IgD-negative memory B cell (primary cell): ENCODE data around the gene HBQ1. TPM values are rescaled to one million over a fixed set of nuclear protein-coding genes. Genes with fewer than 3 reads are reported as not detected.
"Not testable (repeated sequence)": the region's sequence is repeated elsewhere in the genome, so short reads cannot be mapped to it uniquely, and the experiment has no call there.

Experiments used
- H3K27ac Mint-ChIP-seq, 3 donors: one replicate each; pipeline ENCODE4 v1.8.0; 2020 to 2022; ENCODE audit warnings: mild to moderate bottlenecking in 3 of 3, mixed read lengths in 3 of 3, moderate library complexity in 1 of 3
- H3K27me3 Mint-ChIP-seq: one replicate; pipeline ENCODE4 v1.8.0; 2021; ENCODE audit warnings: mixed read lengths
- H3K36me3 Mint-ChIP-seq: one replicate; pipeline ENCODE4 v1.8.0; 2020; ENCODE audit warnings: mild to moderate bottlenecking, mixed read lengths
- H3K4me1 Mint-ChIP-seq, 3 donors: one replicate each; pipeline ENCODE4 v1.8.0; 2020 to 2022; ENCODE audit warnings: mixed read lengths in 3 of 3, mild to moderate bottlenecking in 1 of 3
- H3K4me3 Mint-ChIP-seq, 4 donors: one replicate each; pipeline ENCODE4 v1.8.0; 2020 to 2022; ENCODE audit warnings: mild to moderate bottlenecking in 4 of 4, mixed read lengths in 4 of 4, moderate library complexity in 3 of 4
- H3K9me3 Mint-ChIP-seq, 3 donors: one replicate each; pipeline ENCODE4 v1.8.0; 2020 to 2021; ENCODE audit warnings: mixed read lengths in 3 of 3, mild to moderate bottlenecking in 1 of 3
- polyA plus RNA-seq: library from polyadenylated mRNA; unstranded; fragments of 300-500 nt; fragmentation: Illumina TruSeq; gene quantifications from one replicate; pipeline ENCODE4 v1.2.3, GENCODE V29; 2021

Gene HBQ1
- polyA plus RNA-seq, 1 donor from 2014 or later = not detected

DNA sequence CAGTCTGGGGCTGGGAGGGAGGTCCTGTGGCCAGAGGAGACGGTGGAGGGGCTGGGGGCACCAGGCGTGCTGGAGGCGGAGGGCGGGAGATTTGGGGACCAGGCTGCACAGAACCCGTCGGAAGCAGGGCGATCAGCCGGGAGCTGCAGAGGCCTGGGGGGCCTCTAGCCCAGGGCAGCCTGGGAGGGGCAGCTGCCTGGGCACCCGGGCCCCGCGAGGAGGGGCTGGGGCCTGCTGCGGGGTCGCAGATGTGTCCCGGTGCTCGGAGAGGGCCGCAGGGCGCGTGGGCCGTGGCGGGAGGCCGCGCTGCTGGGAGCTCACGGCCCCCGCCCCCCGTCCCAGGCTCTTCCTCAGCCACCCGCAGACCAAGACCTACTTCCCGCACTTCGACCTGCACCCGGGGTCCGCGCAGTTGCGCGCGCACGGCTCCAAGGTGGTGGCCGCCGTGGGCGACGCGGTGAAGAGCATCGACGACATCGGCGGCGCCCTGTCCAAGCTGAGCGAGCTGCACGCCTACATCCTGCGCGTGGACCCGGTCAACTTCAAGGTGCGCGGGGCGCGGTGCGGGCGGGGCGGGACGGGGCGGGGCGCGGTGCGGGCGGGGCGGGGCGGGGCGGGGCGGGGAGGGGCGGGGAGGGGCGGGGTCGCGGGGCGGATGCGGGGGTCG lies 26.6 kb upstream of the HBQ1 start:
- not testable (repeated sequence) for H3K4me3 Mint-ChIP-seq, H3K9me3 Mint-ChIP-seq, H3K36me3 Mint-ChIP-seq, H3K4me1 Mint-ChIP-seq, H3K27ac Mint-ChIP-seq
- peaks cover 22% of the 10 kb centered on the region for H3K27me3 Mint-ChIP-seq

DNA sequence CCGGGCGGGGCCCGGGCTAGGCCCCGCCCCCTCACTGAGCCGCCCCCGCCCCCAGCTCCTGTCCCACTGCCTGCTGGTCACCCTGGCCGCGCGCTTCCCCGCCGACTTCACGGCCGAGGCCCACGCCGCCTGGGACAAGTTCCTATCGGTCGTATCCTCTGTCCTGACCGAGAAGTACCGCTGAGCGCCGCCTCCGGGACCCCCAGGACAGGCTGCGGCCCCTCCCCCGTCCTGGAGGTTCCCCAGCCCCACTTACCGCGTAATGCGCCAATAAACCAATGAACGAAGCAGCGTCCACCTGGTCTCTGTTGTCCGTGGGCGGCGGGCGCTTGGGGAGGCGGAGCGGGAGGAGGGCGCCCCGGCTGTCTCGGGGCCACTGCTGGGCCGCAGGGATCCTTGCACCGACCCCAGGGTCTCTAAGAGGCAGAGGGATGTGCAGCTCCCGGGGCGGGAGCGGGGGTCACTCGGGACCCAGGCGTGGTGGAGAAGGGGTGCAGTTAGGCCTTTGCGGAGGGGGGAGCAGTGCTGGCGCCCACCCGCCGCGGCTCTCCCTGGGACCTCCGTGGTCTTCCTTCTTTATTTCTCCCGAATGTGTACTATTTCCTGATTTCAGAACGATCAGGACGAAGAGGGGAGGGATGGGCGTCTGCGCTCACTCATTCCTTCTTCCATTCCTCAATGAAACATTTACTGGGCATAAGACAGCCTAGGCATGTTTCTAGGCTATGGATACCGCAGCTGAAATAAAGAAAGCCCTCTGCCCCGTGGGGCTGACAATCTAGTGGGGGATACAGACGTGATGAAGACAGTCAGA lies 25.8 kb upstream of the HBQ1 start:
- Mint-ChIP-seq H3K27ac (peak overlapping the region in 1 of 3 donors; percentile 29), H3K27me3 (peaks cover 22% of the 10 kb centered on the region), H3K4me1 (peaks cover 5 to 8% (median 5%) of the 10 kb centered on the region in 3 donors)

DNA sequence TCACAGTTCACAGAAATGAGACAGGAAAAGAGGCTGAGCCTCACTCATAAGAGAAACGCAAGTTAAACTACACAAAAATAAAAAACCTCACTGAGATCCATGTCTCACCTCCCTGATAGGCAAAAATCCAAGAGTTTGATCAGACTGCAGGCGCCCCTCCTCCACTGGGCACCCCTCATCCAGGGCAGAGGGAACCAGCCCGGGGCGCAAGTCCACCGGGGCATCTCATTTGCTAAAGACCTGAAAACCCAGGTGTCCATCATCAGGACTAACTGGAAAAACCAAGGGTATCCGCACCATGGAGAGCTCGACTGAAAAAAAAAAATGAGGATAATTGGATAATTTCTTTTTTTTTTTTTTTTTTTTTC lies 25.2 kb upstream of the HBQ1 start:
- H3K9me3 Mint-ChIP-seq = no peaks in the 10 kb centered on the region
- H3K4me3 Mint-ChIP-seq = peak overlapping the region; percentile 70 to 94 (median 80)
- H3K4me1 Mint-ChIP-seq = peaks cover 5 to 8% (median 5%) of the 10 kb centered on the region in 3 donors
- peak overlapping the region in 1 of 3 donors; percentile 29 for H3K27ac Mint-ChIP-seq
- H3K27me3 Mint-ChIP-seq = peaks cover 23% of the 10 kb centered on the region
- H3K36me3 Mint-ChIP-seq = peaks cover 2% of the 10 kb centered on the region

More for the DNA sequence above, 25.8 kb upstream of the HBQ1 start:
- Mint-ChIP-seq H3K9me3 (no peaks in the 10 kb centered on the region), H3K4me3 (peak overlapping the region; percentile 70 to 94 (median 80)), H3K36me3 (peaks cover 2% of the 10 kb centered on the region)

DNA sequence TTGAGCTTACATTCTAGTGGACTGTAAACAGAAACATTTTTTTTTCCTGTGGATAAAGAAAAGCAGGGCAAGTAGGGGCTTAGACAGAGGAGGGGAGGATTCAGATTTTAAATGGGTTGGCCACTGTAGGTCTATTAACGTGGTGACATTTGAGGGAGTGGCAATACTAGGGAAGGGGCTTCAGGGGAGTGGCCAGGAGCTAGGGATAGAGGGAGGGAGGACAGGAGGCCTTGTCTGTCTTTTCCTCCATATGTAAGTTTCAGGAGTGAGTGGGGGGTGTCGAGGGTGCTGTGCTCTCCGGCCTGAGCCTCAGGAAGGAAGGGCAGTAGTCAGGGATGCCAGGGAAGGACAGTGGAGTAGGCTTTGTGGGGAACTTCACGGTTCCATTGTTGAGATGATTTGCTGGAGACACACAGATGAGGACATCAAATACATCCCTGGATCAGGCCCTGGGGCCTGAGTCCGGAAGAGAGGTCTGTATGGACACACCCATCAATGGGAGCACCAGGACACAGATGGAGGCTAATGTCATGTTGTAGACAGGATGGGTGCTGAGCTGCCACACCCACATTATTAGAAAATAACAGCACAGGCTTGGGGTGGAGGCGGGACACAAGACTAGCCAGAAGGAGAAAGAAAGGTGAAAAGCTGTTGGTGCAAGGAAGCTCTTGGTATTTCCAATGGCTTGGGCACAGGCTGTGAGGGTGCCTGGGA lies 21.0 kb upstream of the HBQ1 start:
- Mint-ChIP-seq H3K9me3 (no peaks in the 10 kb centered on the region), H3K4me3 (peak overlapping the region in 1 of 4 donors; percentile 50), H3K27me3 (peaks cover 23% of the 10 kb centered on the region), H3K27ac (peak overlapping the region in 1 of 3 donors; percentile 39), H3K4me1 (peaks cover 5 to 10% (median 5%) of the 10 kb centered on the region in 3 donors), H3K36me3 (peaks cover 2% of the 10 kb centered on the region)

DNA sequence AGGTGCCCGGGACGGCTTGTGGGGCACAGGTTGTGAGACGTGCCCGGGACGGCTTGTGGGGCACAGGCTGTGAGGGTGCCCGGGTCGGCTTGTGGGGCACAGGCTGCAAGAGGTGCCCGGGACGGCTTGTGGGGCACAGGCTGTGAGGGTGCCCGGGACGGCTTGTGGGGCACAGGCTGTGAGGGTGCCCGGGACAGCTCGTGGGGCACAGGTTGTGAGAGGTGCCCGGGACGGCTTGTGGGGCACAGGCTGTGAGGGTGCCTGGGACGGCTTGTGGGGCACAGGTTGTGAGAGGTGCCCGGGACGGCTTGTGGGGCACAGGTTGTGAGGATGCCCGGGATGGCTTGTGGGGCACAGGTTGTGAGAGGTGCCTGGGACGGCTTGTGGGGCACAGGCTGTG lies 20.0 kb upstream of the HBQ1 start:
- H3K4me1 Mint-ChIP-seq, H3K9me3 Mint-ChIP-seq, H3K27ac Mint-ChIP-seq, H3K36me3 Mint-ChIP-seq, H3K4me3 Mint-ChIP-seq: not testable (repeated sequence)
- H3K27me3 Mint-ChIP-seq = peaks cover 20% of the 10 kb centered on the region

DNA sequence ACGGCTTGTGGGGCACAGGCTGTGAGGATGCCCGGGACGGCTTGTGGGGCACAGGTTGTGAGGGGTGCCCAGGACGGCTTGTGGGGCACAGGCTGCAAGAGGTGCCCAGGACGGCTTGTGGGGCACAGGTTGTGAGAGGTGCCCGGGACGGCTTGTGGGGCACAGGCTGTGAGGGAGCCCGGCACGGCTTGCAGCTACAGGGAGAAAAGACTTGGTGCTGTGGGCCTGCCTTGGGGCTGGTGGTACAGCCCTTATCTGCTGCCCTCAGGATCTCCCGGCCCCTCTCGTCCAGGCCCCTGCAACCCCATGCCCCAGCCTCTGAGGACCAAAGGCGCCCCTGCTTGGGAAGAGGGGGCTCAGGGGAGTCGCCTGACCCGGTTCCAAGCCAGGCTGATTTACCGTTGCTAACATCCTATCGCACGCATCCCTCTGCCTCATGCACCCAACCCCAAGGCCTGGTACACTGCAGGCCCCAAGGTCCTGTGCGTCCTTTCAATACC lies 19.5 kb upstream of the HBQ1 start:
- H3K27me3 Mint-ChIP-seq = peaks cover 22% of the 10 kb centered on the region
- peaks cover 0 to 4% (median 0%) of the 10 kb centered on the region in 3 donors for H3K4me1 Mint-ChIP-seq
- no peak overlapping the region for H3K4me3 Mint-ChIP-seq
- no peaks in the 10 kb centered on the region for H3K36me3 Mint-ChIP-seq
- H3K9me3 Mint-ChIP-seq = no peaks in the 10 kb centered on the region
- no peak overlapping the region for H3K27ac Mint-ChIP-seq

DNA sequence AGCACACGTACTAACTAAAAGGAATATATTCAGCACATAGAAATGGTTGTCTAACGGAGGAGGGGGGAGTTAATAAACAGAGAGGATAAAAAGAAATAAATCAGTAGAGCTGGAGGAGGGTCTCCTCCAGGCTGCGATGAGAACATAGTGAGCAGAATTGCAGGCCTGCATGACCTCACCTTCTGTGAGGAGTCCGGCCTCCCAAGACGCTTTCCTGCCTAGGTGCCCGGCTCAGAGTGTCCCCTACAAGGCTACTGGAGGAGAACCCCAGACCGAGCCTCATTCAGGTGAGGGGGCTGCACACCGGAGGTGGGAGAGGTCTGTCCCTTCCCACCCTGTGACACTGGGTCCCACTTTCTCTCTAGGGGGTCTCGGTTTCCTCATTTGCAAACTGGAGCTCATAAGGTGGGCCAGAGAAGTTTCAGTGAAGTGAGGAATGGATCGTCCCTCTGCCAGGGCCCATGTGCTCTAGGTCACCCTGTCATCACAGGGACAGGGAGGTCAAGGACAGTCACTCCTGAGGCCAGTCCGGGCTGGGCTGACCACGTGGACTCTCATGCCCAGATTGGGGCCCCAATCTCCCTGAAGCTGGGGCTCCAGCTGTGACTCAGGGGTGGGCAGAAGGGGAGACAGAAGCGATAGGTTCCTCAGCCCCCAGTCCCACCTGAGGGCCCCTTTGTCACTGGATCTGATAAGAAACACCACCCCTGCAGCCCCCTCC lies 17.8 kb upstream of the HBQ1 start:
- Mint-ChIP-seq H3K27ac (peak overlapping the region in 2 of 3 donors; percentile 18 to 26), H3K27me3 (peaks cover 31% of the 10 kb centered on the region), H3K4me1 (peaks cover 0 to 4% (median 1%) of the 10 kb centered on the region in 3 donors), H3K4me3 (peak overlapping the region in 2 of 4 donors; percentile 7 to 60), H3K9me3 (no peaks in the 10 kb centered on the region), H3K36me3 (no peaks in the 10 kb centered on the region)

DNA sequence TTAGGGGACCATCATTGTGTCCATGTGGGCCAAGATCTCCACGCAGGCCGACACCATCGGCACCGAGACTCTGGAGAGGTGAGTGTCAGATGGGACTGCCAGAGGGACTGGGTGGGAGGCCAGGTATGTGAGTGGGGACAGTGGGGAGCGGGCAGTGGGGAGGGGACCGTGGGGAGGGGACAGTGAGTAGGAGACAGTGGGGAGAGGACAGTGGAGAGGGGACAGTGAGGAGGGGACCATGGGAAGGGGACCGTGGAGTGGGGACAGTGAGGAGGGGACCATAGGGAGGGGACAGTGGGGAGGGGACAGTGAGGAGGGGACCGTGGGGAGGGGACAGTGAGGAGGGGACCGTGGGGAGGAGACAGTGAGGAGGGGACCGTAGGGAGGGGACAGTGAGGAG lies 17.1 kb upstream of the HBQ1 start:
- H3K27me3 Mint-ChIP-seq = peaks cover 36% of the 10 kb centered on the region
- H3K36me3 Mint-ChIP-seq, H3K9me3 Mint-ChIP-seq, H3K27ac Mint-ChIP-seq, H3K4me3 Mint-ChIP-seq, H3K4me1 Mint-ChIP-seq: not testable (repeated sequence)

DNA sequence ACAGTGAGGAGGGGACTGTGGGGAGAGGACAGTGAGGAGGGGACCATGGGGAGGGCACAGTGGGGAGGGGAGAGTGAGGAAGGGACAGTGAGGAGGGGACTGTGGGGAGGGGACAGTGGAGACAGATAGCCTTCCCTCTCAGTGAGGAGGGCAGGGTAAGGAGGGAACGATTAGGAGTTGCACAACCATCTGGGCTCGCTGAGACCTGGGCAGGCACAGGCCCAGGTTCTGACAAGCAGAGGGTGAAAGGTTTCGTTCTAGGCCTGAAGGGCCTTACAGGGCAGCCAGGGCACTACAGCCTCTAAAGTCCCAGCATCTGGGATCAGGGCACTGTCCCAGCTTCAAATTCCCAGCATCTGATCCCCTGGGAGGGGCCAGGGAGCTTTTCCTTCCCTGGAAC lies 16.6 kb upstream of the HBQ1 start:
- not testable (repeated sequence) for H3K27ac Mint-ChIP-seq, H3K9me3 Mint-ChIP-seq, H3K36me3 Mint-ChIP-seq, H3K4me1 Mint-ChIP-seq
- H3K4me3 Mint-ChIP-seq = peak overlapping the region in 1 of 4 donors; percentile 58
- H3K27me3 Mint-ChIP-seq = peaks cover 38% of the 10 kb centered on the region

DNA sequence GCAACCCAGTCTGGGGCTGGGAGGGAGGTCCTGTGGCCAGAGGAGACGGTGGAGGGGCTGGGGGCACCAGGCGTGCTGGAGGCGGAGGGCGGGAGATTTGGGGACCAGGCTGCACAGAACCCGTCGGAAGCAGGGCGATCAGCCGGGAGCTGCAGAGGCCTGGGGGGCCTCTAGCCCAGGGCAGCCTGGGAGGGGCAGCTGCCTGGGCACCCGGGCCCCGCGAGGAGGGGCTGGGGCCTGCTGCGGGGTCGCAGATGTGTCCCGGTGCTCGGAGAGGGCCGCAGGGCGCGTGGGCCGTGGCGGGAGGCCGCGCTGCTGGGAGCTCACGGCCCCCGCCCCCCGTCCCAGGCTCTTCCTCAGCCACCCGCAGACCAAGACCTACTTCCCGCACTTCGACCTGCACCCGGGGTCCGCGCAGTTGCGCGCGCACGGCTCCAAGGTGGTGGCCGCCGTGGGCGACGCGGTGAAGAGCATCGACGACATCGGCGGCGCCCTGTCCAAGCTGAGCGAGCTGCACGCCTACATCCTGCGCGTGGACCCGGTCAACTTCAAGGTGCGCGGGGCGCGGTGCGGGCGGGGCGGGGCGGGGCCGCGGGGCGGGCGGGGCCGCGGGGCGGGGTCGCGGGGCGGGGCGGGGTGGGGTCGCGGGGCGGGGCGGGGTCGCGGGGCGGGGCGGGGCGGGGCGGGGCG lies 16.0 kb upstream of the HBQ1 start:
- H3K36me3 Mint-ChIP-seq, H3K27ac Mint-ChIP-seq: not testable (repeated sequence)

DNA sequence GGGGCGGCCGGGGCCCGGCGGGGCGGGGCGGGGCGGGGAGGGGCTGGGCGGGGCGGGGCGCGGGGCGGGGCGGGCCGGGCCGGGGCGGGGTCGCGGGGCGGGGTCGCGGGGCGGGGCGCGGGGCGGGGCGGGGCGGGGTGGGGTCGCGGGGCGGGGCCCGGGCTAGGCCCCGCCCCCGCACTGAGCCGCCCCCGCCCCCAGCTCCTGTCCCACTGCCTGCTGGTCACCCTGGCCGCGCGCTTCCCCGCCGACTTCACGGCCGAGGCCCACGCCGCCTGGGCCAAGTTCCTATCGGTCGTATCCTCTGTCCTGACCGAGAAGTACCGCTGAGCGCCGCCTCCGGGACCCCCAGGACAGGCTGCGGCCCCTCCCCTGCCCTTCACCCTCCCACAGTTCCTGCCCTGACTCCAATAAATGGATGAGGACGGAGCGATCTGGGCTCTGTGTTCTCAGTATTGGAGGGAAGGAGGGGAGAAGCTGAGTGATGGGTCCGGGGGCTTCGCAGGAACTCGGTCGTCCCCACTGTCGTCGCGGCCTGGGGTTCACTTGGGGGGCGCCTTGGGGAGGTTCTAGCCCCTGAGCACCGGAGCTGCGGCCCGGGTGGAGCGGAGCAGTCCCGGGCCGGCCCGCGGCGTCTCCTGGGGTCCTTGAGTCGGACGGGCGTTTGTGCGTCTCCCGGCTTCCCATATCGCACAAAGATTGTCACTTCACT lies 15.3 kb upstream of the HBQ1 start:
- H3K27me3 Mint-ChIP-seq = peaks cover 37% of the 10 kb centered on the region
- no peaks in the 10 kb centered on the region for H3K9me3 Mint-ChIP-seq
- H3K4me3 Mint-ChIP-seq = peak overlapping the region in 3 of 4 donors; percentile 41 to 68 (median 59)
- peak overlapping the region in 2 of 3 donors; percentile 42 to 62 for H3K27ac Mint-ChIP-seq
- no peaks in the 10 kb centered on the region for H3K36me3 Mint-ChIP-seq
- H3K4me1 Mint-ChIP-seq = peaks cover 0 to 2% (median 1%) of the 10 kb centered on the region in 3 donors

More for the DNA sequence above, 16.0 kb upstream of the HBQ1 start:
- H3K4me1 Mint-ChIP-seq, H3K9me3 Mint-ChIP-seq, H3K4me3 Mint-ChIP-seq: not testable (repeated sequence)
- peaks cover 40% of the 10 kb centered on the region for H3K27me3 Mint-ChIP-seq

DNA sequence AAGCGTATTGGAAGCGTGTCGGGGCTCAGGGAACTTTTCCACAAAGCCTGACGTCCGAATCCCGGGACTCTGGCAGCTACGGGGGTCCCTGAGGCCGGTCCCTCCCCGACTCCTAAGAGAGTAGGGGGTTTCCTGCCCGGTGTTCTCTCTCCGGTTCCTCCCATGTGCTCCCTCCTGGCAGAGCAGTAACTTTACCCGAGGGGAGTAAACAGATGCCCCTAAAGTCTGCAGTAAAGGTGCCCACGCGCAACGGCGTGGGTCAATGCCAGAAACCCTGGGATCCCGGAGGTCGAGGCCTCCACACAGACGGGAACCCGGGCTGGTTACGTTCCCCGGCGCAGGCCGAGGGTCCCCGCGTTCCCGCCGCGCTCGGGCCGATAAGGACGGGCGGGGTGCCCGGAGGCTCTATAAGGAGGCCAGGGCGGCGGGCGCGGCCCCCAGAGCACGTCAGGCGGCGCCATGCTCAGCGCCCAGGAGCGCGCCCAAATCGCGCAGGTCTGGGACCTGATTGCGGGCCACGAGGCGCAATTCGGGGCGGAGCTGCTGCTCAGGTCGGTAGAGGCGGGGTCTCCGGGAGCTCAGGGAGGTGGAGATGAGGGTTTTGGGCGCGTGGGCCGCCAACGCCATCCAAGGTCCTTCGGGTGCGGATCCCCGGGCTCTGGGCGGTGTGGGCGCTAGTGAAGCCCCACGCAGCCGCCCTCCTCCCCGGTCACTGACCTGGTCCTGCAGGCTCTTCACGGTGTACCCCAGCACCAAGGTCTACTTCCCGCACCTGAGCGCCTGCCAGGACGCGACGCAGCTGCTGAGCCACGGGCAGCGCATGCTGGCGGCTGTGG lies 14.5 kb upstream of the HBQ1 start, which contains the start of gene HBM:
HBM (plus strand) TSS at position 440 of the 836 bp plus-strand sequence; CDS start at position 460, 20 bp downstream.
- peaks cover 0 to 2% (median 1%) of the 10 kb centered on the region in 3 donors for H3K4me1 Mint-ChIP-seq
- H3K4me3 Mint-ChIP-seq = peak within 1 kb of the TSS; percentile 59 to 68 (median 66)
- H3K9me3 Mint-ChIP-seq = no peaks in the 10 kb centered on the region
- peak within 1 kb of the TSS; percentile 23 to 62 (median 42) for H3K27ac Mint-ChIP-seq
- peaks cover 42% of the 10 kb centered on the region for H3K27me3 Mint-ChIP-seq
- H3K36me3 Mint-ChIP-seq = no peaks in the 10 kb centered on the region
